Measurements from ENCODE around the gene ALPG.
"Not testable (repeated sequence)": the region's sequence is repeated elsewhere in the genome, so short reads cannot be mapped to it uniquely, and the experiment has no call there.

ALPG gene

GRCh38 chr2:232406556-232407310, at the start of gene ALPG:
ALPG (plus strand) TSS chr2:232406844; CDS start chr2:232406895, 51 bp downstream.
- no peak for DNase-seq

DNA sequence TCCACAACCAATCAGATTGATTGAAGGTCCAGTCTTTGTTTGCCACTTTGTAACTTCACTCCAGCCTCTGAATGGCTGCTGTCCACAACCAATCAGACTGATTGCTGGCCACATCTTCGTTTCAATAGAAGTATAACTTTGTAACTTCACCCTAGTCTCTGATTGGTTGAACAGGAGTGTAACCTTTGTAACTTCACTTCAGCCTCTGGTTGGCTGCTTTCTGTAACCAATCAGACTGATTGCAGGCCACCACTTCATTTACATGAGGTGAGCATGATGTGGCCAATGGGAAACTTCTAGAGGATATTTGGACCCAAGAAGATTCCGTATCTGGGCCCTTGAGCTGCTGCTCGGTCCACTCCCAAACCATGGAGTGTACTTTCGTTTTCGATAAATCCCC, 45.0 kb upstream of the ALPG start:
- DNase-seq, result peak; percentile 27

- DNase-seq, result no peak
Observed at GRCh38 chr2:232362174-232362900, 44.3 kb upstream of the ALPG start.

GRCh38 chr2:232363064-232363783, 43.4 kb upstream of the ALPG start:
- DNase-seq, result not testable (repeated sequence)

GRCh38 chr2:232363784-232364615, 42.6 kb upstream of the ALPG start:
- DNase-seq, result no peak

DNA sequence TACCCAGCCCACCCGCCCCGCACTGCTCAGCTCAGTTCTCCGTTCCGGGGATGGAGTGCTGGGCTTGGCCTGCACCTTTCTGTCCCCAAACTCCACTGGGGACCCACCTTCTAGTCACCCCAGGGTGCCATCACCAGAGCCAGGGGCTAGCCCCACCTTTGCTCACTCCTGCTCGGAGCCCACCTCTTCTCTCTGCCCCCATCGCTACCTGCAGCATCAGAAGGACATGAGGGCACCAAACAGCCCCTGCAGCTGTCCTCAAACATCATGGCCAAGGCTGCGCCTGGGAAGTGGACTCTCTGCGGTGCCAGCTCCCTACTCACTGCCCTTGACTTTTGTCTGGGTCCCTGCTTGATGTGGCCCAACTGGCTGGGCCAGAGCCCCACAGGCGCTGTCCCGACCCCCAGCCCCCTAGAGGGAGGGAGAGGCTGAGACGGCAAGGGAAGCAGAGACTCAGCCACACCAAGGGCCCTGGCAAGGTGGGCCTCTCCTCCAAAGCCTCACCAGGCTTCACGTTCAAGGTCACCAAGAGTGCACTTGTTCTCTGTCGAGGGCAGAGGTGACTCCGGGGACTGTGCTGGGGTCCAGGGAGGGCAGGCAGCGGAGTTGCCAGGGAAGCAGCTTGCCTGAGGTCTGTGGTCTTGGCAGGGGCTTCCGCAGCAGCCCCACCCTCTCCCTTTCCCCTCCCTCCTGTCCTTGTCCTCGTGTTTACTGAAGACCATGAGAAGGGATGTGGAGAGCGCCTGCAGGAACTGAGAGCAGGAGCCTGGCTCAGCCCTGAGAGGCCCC, 41.6 kb upstream of the ALPG start:
- not testable (repeated sequence) for DNase-seq

DNA sequence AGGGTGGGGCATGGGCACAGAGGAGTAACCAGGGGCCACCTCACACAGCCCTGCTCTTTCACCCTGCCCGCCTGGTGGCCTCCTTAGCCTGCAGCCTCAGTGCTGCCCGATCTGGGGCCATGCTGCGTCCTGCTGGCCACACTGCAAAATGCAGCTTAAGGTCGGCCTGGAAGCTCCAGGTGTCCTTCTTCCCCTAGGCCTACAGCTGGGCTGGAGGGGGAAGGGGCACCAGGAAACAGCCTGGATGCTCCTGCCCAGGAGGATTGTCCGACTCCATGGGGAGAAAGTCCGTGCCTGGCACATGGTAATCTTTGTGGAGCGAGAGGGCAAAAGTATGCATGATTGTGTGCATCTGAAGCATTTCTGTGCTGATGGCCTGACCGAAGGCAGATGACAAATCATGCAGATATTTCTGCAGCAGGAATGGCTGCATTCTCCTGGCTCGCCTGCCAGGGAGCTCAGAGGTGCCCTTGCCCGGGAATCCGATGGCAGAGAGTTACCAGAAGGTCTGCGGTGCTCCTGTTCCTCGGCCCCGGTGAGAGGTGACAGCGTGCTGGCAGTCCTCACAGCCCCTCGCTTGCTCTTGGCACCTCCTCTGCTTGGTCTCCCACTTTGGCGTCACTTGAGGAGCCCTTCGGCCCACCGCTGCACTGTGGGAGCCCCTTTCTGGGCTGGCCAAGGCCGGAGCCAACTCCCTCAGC, 40.9 kb upstream of the ALPG start:
- peak; percentile 28 for DNase-seq

- not testable (repeated sequence) for DNase-seq
Observed at GRCh38 chr2:232366461-232366860, 40.2 kb upstream of the ALPG start.

DNA sequence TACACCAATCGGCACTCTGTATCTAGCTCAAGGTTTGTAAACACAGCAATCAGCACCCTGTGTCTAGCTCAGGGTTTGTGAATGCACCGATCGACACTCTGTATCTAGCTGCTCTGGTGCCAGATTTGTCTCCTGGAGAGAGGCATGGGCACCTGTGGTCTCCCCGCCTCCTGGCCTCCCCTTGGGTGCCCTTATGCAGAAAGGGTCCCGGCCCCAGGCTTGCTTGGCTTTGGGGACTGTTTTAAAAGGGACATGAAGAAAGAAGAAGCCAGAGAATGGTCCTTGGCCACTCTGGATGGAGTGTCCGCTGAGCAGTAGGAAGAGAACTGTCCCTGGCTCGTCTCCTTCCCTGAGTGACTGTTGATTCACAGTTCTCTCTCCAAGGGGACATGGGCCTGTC, 39.6 kb upstream of the ALPG start:
- no peak for DNase-seq

DNA sequence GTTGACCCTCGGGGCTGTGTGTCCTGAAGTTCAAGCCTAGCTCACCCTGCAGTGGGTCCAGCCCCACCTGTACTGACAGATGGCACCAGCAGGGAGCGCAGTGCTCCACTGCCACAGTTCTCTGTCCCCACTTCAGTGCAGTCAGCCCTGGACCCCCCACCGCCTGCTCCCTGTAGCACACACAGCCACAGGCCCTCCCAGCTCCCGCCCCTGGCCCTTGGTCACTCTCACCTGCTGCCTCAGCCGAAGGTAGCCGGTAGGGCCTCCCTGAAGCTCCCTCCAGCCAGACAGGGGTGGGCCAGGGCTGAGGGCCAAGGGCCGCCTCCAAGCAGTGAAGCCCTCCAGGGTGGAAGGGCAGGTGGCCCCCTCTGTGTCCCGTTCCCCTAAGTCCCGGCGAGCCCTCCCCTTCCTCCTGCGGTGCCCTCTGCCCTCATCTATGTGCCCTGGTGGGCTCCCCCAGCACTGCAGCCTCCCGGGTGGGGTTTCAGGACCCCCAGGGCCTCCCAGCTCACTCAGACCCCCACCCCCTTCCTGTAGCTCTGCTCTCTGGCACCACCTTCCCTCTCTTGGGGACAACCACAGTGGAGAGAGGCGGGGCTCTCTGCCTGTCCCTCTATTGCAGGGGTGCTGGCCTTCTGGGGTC, 38.9 kb upstream of the ALPG start:
- no peak for DNase-seq

DNA sequence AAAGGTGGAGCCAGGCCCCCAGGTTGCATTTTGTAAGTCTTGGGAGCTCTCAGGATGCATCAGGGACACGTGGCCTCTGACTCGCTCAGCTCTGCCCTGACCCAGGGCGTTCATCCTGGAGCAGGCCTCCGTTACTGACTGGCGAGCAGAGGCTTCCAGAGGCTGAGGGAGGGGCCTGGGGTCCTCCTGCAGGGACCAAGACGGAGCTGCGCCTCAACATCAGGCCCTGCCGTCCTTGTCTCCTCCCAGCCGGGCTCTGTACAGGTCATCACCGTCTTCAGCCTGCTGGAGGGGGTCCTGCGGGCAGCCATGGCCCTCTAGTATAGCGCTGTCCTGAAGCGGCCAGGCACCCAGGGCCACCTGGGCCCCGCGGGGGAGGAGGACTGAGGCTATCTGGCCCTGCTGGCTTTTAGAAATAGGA, 38.3 kb upstream of the ALPG start:
- DNase-seq, result no peak

DNA sequence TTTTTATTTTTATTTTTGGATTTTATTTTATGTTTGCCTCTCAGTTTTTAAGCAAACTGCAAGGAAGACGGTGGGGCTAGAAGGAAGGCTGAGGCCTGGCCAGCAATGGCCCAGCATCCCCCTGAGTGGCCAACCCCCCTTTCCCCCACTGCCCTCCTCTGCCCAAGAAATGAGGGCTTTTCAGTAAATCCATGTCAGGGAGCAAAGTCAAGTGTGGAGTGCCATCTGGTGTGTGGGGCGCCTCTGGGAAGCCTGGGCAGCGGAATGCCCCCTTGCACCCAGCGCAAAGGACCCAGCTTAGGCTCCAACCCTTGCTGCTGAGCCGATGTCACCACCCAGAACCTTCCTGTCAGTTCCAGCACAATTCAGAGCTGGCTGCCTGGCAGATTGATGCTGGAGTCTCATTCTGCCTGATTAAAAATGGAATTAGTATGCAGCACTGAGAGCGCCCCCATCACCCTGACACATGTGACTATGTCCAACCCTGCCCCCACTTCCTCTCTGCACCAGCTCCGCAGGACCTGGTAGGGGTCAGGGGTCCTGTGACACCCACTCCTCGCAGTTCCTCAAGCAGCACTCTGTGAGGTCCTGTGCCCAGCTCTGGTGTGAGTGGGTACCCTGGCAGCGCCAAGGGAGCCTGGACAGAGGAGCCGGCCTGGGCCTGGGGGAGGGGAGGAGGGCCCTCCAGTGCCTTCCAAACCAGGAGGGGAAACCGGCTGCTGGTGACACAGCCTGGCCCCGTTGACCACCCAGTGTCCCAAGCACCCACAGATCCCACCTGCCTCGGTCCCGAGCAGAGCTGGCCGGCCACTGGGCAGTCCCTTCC, 37.3 kb upstream of the ALPG start:
- no peak for DNase-seq

DNA sequence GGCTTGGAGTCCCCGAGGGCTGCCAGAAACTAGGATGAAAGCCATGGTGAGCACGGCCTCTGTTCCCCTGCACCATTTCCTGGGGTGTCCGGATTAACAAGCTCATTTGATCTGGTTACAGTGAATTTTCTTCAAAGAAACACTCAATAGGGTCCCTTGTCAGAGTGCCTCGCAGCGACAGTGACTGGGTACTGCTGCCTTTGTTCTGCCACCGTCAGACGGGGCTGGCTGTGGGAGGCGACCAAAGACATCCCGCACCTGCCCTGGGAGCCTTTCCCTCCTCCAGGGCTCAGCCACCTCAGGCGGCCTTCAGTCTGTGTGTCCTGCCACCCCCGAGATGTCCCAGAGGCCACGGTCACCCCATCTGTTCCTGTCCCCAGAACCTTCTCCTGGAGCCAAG, 36.6 kb upstream of the ALPG start:
- not testable (repeated sequence) for DNase-seq

- peak; percentile 19 for DNase-seq
Observed at GRCh38 chr2:232372231-232373208, 34.1 kb upstream of the ALPG start.

- no peak for DNase-seq
Observed at GRCh38 chr2:232374356-232374755, 32.3 kb upstream of the ALPG start.

DNA sequence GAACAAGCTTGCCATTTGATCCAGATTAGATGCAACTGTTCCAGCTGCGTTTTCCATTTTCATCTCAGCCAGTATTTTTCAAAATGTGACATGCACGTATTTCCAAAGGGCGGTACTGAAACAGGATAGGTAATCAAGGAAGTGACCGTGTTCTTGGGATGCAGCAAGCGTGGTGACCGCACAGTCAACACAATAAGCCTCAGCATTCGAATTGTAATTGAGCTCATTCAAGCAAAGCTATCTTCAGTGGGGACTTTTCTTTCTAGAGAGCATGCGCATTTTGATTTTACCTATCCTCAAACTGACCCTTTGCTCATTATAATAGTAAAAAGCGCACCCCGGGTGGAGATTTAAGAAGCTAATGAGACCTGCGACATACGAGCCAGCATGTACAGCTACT, 31.5 kb upstream of the ALPG start:
- DNase-seq, result no peak

GRCh38 chr2:232376260-232376659, 30.4 kb upstream of the ALPG start:
- no peak for DNase-seq

DNA sequence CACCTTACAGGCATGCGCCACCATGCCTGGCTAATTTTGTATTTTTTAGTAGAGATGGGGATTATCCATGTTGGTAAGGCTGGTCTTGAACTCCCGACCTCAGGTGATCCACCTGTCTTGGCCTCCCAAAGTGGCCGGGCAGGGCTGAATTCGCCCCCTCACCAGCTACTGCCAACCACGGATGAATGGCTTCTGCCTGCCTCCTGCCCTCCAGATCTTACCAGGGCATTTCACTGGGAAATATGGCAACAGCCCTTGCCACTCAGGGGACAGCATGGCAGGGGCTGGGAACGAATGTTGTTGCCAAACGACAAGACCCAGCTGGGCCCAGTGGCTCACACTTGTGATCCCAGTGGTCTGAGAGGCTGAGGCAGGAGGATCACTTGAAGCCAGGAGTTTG, 29.9 kb upstream of the ALPG start:
- no peak for DNase-seq

- no peak for DNase-seq
Observed at GRCh38 chr2:232377319-232377718, 29.3 kb upstream of the ALPG start.

Measured in fibroblast of skin of right biceps (primary cell).